PFSK-1 (cell line): Measurements from ENCODE around the gene NXPH3.

ENCODE experiments used
- FOXP2 ChIP-seq: optimal IDR thresholded peaks from 2 replicates; pipeline ENCODE3; 2011; ENCODE audit warnings: borderline replicate concordance, control low read depth, inconsistent platforms; ENCODE audit not compliant: insufficient read depth; ENCODE audit errors: extremely low read length, extremely low read depth
- POLR2AphosphoS5 ChIP-seq: IDR thresholded peaks from 2 replicates; pipeline ENCODE4 v1.6.1; 2012; ENCODE audit warnings: low read depth, mild to moderate bottlenecking, control low read depth, low read length, moderate library complexity
- TAF1 ChIP-seq: IDR thresholded peaks from 2 replicates; pipeline ENCODE4 v1.6.1; 2012; ENCODE audit warnings: low read length, control low read depth, borderline replicate concordance; ENCODE audit not compliant: insufficient read depth

DNA sequence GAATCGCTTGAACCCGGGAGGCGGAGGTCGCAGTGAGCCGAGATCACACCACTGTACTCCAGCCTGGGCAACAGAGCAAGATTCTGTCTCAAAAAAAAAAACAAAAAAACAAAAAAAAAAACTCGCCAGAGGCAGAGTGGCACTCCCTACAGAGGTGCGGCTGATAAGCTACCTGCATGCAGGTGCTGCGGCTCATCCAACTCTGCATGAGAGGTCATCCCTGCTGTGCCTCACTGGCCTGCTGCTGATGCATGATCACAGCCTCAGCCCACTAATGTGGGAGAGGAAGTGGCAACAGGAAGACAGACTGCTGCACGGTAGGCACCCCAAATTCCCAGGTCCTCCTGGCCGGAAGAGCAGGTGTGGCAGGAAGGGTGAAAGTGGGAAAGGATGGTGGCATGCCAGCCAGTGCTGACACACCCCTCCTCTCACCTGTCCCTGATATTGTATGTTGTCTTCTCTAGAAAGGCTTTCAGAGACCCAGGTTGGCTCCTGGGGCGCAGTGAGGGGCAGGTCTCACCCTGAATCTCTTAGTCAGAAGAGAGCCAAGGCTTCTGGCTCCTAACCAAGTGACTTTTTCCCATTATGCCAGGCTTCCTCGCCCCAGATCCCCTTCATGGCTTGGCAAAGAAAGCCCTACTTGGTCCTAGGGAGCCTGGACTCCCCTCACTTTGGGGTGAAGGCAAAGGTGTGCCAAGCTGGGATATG, 11.8 kb downstream of the NXPH3 start:
- TF ChIP-seq TAF1: no peak
- TF ChIP-seq POLR2AphosphoS5: no peak
- no peak for TF ChIP-seq FOXP2
